ENCODE measurements around the gene PHF21B. TPM values are rescaled to one million over a fixed set of nuclear protein-coding genes. Genes with fewer than 3 reads are reported as not detected.

PHF21B gene
- total RNA-seq, 1 donor = under 0.01 TPM

DNA sequence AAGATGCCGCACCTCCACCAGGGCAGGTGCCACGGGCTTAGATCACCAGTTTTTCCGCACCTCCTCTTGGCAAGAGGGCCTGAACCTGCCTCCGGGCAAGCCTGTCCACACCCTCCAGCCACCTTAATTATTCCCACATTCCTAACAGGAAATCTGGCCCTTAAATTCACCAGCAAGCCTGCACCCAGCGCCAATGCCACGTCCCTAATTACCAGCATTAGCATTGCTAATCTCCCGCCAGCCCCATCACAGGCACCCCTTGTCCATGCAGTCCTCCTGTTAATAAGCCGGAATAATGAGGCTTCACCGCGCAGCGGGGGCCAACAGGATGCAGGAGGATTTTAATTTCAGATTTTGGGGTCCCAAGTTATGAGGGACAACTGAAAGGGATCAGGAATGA is 69.7 kb downstream of the PHF21B start:
- no peak for DNase-seq (ENCODE audit: low read depth in 2 of 3, low spot score in 2 of 3)

DNA sequence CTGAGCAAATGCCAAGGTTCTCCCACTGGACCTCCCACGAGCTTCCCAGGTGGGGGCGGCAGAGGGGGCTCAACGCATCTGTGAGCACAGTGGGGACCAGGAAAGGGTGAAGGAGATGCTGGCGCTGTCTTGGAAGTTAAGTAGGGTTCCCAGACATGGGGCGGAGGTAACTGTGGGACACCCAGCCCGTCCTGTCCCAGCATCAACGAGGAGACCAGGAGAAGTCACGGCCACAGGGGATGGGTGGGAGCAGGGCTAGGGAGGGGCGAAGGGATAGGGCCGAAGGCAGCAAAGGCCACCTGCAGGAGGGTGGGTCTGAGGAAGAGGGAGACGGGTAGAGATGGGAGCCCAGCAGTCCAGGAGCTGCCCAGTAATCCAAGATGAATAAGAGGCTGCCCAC is 70.4 kb downstream of the PHF21B start:
- no peak for DNase-seq (ENCODE audit: low read depth in 2 of 3, low spot score in 2 of 3)

DNA sequence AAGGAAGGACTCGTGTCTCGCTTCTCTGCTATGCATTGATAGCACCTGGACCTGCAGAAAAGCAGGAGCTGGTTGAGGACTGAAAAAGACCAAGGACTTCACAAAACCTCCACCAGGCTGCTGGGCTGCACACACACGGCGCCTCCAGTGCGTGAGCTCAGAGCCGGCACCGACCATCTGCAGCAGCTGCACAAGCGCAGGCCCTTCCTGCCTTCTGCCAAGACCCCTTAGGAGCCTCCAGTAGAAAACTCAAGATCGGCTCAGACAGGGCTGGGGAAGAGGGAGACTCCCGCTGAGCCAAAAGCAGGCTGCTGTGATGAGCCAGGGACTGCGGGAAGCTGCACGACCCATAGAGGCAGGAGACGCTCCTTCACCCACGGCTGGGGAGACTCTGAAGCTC is 70.9 kb downstream of the PHF21B start:
- no peak for DNase-seq (ENCODE audit: low read depth in 2 of 3, low spot score in 2 of 3)

DNA sequence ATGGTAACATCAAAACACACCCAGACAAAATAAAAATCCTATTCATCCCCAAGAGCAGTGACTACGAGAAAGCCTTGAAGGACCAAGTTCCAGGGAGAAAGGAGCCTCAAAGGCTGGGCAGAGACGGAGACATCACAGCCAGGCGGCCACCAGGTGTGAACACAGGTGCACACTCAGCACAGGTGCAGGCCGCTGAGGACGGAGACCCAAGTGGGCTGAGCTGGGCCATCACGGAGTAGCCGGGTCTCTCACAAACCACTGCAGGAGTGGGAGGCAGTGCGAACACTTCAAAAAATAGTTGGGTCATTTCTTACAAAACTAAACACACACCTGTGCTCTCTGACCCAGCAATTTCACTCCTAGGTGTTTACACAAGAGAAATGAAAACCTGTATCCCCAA is 72.6 kb downstream of the PHF21B start:
- no peak for DNase-seq (ENCODE audit: low read depth in 2 of 3, low spot score in 2 of 3)

DNA sequence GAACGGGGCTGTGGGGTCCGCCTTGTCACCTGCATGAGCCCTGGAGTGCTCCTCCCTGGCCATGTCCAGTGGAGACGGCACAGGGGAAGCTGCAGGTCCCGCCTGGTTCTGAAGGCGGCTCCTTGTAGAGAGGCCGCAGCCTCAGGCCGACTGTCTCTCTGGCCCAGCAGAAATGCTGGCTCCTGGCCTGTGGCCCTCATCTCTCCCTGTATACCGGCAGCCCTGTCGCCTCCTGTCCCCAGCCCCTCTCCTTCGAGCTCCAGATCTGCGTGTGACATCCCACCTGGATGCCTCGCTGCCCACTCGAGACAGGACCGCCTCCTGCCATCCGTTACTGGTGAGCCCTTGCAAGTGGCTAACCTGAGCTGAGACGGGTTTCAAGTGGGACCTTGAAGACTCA is 73.6 kb downstream of the PHF21B start:
- DNase-seq (ENCODE audit: low read depth in 2 of 3, low spot score in 2 of 3) = no peak

DNA sequence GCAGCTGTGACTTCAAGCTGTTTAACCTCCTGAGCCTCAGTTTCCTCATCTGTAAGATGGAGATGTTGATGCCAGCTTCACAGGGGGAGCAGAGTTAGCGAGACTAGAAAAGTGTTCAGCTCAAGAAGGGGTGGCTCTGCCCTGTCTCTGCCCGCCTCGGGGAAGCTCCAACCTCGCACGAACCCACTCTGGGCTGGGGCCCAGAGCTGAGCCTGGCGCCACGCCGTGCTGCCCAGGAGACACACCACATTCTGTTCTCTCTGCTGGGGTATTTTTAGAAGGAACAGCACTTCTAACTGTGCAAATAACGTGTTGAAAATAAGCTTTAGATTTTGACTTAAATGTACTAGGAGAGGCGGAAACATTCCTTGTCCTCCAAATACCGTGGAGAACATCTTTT is 74.1 kb downstream of the PHF21B start:
- DNase-seq (ENCODE audit: low read depth in 2 of 3, low spot score in 2 of 3) = no peak

DNA sequence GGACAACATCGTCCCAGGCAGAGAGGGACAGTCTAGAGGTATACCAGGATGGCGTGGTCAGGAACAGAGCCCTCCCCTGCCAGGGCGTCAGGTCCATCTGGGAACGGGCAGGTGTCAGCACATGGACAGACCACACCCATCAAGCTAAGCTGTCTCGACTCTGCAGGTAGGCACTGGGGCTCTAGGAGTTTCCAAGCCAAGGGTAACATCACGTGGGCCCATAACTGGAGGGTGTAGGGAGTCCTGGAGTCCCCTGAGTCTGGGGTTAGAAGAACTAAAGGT is 75.4 kb downstream of the PHF21B start:
- no peak for DNase-seq (ENCODE audit: low read depth in 2 of 3, low spot score in 2 of 3)

DNA sequence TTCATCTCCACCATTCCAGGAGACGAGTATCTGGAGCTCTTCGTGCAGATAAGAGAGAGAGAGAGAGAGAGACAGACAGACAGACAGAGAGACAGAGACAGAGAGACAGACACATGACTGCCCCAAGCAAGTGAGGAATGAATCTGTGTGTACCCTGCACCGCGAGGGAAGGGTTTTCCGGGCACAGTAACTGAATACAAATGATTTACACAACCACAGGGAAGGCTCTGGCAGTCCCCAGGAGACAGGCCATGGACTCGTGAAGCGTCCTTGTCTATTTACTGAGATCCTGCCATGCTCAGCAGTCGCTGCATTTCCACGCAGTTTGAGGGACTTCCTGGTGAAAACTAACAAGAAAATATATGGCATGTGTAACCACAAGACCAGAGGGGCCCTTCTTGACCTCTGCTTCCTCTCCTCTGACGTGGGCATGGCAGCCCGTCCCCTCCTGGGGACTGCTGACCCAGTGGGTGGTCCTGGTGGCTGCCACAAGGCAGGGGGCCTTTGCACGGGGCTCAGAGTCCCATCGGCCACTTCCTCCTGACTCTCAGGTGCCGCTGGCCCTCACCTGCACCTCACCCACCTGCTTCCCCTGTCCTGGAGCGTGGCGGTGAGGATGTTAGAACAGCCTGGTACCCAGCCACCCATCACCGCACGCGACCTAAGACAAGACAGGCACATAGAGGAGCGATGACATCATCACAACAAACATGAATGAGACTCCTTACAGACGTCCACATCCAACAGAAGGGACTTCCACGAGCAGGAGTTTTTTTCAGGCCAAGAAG is 75.9 kb downstream of the PHF21B start:
- no peak for DNase-seq (ENCODE audit: low read depth in 2 of 3, low spot score in 2 of 3)

DNA sequence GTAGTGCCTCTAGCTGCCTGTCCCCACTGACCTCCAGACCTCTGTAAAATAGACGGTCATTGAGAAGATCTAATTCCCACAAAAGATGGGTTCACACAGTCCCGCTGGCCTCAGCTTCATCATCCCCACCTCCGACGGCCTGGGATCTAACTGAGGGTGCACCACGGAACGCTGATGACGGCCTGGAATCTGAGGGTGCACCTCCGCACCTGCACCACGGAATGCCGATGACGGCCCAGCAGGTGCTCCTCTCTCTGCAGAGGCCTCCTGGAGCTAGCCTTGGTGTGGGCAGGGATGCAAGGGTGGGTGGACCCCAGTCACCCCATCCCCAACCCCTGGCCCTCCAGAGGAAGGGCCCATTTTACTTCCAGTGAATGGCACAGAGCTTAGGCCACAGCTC is 77.3 kb downstream of the PHF21B start:
- no peak for DNase-seq (ENCODE audit: low read depth in 2 of 3, low spot score in 2 of 3)

DNA sequence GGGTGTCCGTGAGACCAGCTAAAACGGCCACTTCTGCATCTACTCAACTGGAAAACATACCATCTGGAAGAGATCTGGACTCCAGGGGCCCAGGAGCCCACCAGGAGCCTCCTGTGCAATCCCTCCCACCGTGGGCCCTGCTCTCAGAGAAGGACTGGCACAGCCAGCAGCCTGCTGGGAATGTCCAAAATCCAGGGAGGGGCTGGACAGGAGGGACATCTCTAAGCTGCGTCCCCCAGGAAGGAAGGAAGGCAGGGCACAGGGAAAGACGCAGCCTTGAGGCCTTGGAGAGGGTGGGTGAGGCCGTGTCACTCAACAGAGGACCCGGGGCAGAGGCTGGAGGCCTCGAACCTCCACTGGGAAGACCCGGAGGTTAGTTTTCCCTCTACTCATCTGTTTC is 78.0 kb downstream of the PHF21B start:
- DNase-seq (ENCODE audit: low read depth in 2 of 3, low spot score in 2 of 3) = no peak

DNA sequence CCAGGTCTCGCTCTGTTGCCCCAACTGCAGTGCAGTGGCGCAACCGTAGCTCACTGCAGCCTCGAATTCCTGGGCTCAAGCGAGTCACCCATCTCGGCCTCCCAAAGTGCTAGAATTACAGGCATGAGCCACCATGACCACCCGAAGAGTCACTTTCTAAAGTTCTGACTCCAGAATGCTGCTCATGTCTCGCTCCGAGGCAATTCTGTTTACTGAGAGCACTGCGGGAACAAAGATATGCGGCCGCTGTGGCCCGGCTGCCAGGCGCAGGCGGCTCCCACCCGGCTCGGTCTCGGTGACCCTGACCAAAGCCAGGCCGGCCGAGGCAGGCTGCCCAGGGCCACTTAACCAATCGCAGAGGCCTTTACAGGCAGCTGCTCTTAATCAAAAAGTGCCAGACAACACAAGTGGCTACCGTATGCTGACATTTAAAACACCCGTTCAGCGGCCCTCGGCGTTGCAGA is 78.7 kb downstream of the PHF21B start:
- DNase-seq (ENCODE audit: low read depth in 2 of 3, low spot score in 2 of 3) = no peak

DNA sequence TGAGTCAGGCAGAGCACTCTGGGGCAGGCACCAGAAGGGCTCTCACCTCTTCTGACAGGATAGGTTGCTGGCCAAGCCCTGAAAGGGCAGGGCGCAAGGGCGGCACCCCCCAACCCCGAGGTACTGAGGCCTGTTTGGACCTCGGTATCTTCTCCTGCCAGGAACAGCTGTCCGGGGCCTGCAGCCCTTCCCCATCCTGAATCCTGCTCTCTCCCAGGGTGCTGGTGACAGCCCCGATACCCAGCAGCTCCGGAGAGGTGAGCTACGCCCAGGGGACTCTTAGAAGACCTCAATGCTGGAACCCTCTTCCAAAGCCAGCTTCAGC is 79.1 kb downstream of the PHF21B start:
- DNase-seq (ENCODE audit: low read depth in 2 of 3, low spot score in 2 of 3) = no peak

DNA sequence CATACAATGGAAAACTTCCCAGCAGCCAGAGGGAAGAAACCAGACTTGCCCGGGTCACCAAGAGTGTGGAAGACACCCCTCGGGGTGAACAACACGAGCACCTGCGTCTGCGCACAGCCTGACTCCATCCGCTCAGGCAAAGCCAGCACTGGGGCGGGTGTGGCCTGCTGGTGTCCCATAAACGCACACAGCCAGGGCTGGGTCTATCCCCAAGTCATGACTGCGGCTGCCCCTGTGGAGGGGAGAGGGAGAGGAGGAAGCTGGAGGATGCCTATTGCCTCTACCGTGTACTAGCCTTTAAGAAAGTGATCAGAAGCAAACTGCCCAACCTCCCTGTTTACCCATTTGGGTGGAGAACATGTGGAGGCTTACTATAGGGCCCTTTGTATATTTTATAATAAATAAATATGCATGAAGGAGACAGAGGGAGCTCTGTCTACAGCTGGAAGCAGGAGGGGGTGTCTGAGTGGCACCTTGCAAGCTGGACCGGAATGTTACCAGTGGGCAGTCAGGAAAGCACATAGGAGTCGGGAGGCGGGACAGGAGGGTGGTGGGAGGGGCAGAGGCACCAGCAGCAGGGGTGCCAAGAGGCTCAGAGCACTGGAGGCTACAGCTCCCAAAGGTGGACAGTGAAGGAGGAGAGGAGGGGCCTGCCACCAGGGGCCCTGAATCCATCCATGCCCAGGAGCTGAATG is 79.6 kb downstream of the PHF21B start:
- no peak for DNase-seq (ENCODE audit: low read depth in 2 of 3, low spot score in 2 of 3)

DNA sequence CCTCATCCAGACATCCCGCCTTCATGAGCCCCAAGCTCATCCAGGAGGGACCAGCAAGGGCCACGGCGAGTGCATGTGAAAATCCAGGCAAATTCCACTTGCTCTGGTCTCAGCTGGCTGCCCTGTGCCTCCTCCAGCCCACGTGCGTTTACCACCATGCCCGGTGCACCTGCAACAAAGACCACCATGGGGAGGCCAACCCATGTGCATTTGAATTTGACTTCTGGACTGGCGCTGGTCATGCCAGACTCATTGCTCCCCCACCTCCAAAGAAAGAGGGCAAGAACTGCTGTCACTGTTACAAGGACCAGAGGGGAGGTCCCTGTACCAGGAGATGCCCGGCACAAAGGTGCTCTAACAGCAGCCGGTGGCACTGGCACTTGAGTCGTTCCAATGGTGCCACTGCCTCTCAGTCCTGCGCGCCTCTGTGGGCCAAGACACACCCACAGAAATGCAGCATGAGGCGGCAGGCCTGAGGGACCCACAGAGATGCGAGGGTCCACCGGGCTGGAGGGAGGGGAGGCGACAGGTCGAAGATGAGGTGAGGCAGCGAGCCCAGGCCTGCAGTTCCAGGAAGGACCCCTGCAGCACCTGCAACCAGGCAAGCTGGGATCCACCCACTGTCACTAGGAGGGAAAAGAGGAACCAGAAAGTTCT is 80.3 kb downstream of the PHF21B start:
- no peak for DNase-seq (ENCODE audit: low read depth in 2 of 3, low spot score in 2 of 3)

DNA sequence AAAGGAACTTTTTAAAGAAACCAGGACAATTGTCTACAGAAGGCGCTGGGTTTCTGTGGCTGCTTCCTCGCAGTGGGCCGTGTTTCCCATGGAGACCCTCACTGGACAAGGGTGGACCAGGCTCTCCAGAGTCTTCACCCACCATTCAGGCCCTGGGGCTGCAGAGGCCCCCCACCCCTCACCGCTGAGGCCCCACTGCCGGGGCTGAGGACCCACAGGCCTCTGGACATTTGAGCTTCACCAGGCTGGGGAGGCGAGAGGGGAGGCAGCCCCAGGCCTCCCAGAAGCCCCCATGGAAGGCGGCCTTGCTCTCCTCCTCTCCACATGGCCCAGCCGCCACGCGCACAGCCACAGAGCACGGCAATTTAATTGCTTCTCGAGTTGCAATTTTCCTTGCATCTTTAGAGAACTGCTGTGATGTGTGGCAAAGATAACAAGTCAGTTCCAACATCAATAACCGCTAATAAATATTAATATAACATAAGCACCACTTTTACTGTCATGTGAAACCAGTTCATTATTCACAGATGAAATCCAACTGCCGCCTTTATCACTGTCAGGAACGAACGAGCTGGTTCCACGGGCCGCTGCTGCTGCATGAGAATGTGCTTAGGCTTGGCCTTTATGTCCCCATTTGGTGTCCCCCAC is 81.0 kb downstream of the PHF21B start:
- DNase-seq (ENCODE audit: low read depth in 2 of 3, low spot score in 2 of 3) = no peak

DNA sequence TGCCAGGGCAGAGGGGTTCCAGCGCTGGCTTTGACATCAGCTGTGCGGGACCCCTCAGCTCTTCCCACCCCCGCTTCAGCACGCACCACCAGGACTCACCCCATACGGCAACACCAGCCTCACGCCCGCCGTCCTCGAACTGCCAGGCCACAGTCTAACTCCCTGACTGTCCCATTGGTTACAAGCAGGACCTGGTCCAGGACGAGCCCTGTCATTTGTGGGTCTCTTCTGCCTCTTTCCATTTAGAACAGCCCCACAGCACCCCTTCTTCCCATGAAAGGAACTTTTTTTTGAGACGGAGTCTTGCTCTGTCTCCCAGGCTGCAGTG is 81.7 kb downstream of the PHF21B start:
- DNase-seq (ENCODE audit: low read depth in 2 of 3, low spot score in 2 of 3) = no peak

DNA sequence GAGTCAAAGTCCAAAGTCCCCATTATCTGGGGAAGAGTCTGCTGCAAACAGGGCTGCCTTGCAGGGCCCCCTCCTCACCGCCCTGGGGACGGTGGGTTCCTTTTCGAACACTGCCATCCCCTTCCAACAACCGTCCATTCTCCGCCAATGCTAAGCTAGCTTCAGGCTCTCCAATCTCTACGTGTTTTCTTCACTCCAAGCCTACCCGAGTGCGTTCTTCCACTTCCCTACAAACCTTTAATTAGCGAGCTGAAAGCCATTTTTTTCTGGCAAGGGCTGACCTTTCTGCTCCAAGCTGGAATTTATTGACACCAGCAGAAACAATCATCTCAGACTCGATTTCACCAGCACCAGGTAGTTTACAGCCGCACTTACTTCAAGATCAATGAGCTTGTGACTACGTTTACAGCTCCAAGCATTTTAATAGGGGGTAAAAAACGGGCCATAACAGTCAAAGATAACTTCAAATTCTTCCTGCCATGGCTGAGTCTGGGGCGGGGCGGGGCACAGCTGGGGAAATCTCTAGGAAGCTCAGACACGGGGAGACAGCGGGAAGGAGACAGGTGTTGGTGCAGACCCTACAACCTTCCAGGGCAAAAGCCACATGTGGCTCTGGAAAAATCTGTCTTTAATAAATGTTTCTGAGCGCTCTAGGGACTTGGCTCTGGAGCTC is 82.2 kb downstream of the PHF21B start:
- no peak for DNase-seq (ENCODE audit: low read depth in 2 of 3, low spot score in 2 of 3)

DNA sequence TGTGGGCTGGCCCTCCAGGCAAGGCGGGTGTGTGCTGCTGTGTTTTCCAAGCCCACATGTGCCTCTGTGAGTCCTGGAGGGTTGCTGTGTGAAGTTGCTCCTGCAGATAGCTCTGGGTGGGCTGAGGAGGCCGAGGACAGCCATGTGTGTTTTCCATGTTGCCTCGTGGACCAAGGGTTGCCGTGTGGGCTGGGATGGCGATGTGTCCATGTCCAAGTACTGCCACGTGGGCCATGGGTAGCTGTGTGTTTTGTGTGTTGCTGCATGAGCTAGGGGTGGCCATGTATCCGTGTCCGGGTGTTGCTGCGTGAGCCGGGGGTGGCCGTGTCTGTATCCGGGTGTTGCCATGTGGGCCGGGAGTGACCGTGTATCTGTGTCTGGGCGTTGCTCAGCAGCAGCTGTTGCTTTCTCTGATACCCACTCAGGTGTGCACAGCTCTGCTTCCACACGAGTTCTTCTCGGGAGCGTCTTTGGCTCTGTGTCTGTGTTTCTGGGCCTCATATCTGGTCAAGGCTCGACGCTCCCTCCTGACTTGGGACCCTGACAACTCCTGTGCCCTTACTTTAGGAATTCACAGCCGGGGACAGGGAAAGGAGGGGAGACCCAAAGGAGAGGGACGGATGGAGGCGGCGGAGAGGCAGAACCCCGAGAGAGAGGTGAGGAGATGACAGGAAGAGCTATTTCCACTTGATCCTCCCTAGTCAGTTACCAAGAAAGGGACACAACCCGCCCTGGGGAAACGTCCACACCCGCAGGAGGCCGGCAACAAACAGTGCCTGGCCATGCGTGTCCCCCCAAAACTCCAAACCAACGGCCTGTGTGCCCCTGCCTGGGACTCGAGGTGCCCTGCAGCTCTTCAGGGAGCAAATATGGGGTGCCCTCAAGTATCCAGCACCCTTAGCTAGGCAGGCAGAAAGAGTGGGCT is 83.1 kb downstream of the PHF21B start:
- no peak for DNase-seq (ENCODE audit: low read depth in 2 of 3, low spot score in 2 of 3)

DNA sequence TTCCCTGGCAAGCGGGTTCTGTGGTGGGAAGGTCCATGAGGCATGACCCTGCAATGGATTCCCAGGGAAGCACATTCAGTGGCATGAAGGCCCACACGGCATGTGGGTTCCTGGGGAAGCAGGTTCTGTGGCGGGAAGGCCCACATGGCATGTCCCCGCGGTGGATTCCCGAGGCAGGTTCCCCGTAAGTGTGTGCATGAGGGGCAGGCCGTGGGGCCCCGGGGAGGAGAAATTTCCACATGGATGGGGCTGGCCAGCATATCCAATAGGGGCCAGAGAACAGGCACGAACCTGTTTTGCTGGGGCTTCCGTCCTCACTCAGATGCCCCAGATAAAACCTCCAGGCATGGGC is 83.7 kb downstream of the PHF21B start:
- no peak for DNase-seq (ENCODE audit: low read depth in 2 of 3, low spot score in 2 of 3)

DNA sequence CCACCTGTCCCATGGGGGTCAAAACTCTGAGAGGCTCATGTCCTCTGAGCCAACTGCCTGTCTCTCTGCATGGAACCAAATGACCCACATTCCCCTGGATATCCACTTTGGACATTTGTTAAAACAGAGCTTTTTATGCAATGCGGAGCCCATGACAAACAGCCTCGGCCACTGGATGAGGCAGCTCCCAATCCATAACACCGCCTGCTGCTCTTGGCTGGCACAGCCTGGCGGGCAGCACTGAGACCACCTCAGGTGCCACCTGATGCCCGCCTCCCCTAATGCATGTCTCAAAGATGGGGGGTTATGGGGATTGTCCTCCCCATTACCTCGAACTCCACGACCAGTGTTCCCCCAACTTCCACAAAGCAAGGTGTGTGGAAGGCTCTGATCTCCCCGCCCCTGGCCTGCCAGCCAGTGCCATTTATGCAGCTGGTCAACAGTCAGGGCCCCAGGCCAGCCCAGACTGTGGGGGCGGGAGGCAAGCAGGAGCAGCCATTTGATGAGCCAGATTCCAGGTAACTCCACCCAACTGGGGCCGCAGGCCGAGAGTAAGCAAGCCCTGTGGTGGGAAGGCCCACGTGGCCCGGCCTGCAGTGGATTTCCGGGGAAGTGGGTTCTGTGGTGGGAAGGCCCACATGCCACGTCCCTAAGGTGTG is 84.2 kb downstream of the PHF21B start:
- no peak for DNase-seq (ENCODE audit: low read depth in 2 of 3, low spot score in 2 of 3)
